ENCODE results near the gene DTNBP1. TPM values are rescaled to one million over a fixed set of nuclear protein-coding genes. Genes with fewer than 3 reads are reported as not detected.

The DTNBP1 gene
- total and polyA plus RNA-seq, 12 donors: 4.2 to 17.1 (median 9.0) TPM

DNA sequence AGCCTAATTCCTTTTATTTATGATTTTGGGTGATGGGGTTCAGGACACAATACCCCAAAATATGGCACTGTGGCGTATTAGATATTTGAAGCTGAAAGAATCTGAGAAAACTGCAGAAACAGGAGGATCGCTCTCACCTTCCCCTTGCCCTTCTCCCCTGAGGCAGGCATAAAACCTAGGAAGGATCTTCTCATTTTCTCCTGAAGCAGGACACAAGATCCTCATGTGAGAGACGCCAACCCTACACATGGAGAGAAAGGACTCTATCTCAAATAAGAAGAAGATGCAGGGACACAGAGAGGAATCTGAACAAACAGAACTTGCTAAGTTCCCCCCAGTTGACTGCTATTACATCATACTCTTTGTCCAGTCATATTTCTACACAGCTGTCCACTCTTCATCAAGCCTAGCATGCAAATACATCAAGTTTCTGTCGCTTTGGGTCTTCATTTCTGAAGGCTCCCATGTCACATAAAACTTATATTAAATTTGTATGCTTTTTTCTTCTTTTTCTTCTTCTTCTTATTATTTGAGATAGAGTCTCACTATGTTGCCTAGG lies 109.0 kb downstream of the DTNBP1 start:
- Histone ChIP-seq H3K4me1 (replicated peaks in 1 of 2) (peaks cover 0 to 11% of the 10 kb centered on the region in 2 donors), H3K4me3 (no peak overlapping the region), H3K27me3 (no peaks in the 10 kb centered on the region), H3K9me3 (replicated peaks in 1 of 3) (no peaks in the 10 kb centered on the region), H3K27ac (no peak overlapping the region), H3K36me3 (replicated peaks in 1 of 2) (no peaks in the 10 kb centered on the region)
- intact Hi-C loops (cut with DNase I): no loop called here
- DNase-seq: no peak
- TF ChIP-seq, protein P1, sequence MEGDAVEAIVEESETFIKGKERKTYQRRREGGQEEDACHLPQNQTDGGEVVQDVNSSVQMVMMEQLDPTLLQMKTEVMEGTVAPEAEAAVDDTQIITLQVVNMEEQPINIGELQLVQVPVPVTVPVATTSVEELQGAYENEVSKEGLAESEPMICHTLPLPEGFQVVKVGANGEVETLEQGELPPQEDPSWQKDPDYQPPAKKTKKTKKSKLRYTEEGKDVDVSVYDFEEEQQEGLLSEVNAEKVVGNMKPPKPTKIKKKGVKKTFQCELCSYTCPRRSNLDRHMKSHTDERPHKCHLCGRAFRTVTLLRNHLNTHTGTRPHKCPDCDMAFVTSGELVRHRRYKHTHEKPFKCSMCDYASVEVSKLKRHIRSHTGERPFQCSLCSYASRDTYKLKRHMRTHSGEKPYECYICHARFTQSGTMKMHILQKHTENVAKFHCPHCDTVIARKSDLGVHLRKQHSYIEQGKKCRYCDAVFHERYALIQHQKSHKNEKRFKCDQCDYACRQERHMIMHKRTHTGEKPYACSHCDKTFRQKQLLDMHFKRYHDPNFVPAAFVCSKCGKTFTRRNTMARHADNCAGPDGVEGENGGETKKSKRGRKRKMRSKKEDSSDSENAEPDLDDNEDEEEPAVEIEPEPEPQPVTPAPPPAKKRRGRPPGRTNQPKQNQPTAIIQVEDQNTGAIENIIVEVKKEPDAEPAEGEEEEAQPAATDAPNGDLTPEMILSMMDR (IDR thresholded peaks at IDR 0.05): no peak
- TF ChIP-seq POLR2A (IDR thresholded peaks at IDR 0.05): no peak
- WGBS, 4 donors: 94 to 97% (median 96%) methylated on average over 4 of the region's 4 CpGs

DNA sequence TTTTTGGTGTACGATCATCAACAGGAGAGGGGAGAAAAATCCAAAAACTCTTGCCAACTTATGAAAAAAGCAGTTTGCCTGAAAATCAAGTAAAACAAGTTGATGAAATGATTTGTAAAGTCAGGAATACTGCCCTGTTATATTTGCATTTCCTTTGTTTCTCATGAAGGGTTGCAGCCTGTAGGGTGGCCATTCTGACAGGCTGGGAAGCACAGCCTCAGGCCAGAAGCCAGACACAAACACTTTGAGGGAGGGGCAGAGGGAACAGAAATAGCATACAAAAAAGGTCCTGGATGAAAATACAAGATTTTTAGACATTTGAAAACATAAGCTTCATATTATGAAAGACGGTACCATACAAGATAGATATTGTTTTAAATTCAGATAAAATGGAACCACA lies 109.8 kb downstream of the DTNBP1 start:
- Histone ChIP-seq H3K4me3 (no peak overlapping the region), H3K4me1 (replicated peaks in 1 of 2) (peaks cover 0 to 11% of the 10 kb centered on the region in 2 donors), H3K27ac (no peak overlapping the region), H3K36me3 (replicated peaks in 1 of 2) (no peaks in the 10 kb centered on the region), H3K9me3 (replicated peaks in 1 of 3) (no peaks in the 10 kb centered on the region), H3K27me3 (no peaks in the 10 kb centered on the region)
- intact Hi-C loops (cut with DNase I): no loop called here
- TF ChIP-seq, protein P1 (IDR thresholded peaks at IDR 0.05): no peak
- no peak for TF ChIP-seq POLR2A (IDR thresholded peaks at IDR 0.05)
- no peak for DNase-seq
- 86 to 99% (median 96%) methylated on average over 2 of the region's 2 CpGs for WGBS, 4 donors

DNA sequence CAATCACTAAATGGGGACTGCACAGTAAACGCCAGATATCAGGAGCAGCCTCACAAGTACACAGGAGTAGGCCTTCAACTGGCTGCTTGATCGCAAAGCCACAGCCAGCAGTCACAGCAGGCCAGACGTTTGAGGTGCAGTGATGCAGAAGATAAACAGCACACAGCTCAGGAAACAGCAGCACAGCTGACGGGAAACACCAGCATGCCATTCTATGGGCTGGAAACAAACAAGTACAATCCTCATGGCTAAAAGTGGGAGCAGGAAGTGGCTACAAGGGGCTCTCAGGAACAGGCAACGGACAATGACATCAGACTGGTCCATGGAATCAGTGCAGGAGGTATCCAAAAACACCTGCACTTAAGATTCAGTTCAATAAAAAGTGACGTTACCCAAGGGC lies 111.0 kb downstream of the DTNBP1 start:
- H3K36me3 ChIP-seq (replicated peaks in 1 of 2): no peaks in the 10 kb centered on the region
- no peak overlapping the region for H3K27ac ChIP-seq
- WGBS, 4 donors: 54 to 75% (median 66%) methylated on average over 6 of the region's 6 CpGs
- no peaks in the 10 kb centered on the region for H3K9me3 ChIP-seq (replicated peaks in 1 of 3)
- H3K4me1 ChIP-seq (replicated peaks in 1 of 2): peaks cover 0 to 11% of the 10 kb centered on the region in 2 donors
- H3K4me3 ChIP-seq: no peak overlapping the region
- H3K27me3 ChIP-seq: no peaks in the 10 kb centered on the region
- TF ChIP-seq POLR2A (IDR thresholded peaks at IDR 0.05): no peak
- TF ChIP-seq, protein P1 (IDR thresholded peaks at IDR 0.05): no peak
- intact Hi-C loops (cut with DNase I): no loop called here
- peak in 1 of 7 donors; percentile 71 for DNase-seq

DNA sequence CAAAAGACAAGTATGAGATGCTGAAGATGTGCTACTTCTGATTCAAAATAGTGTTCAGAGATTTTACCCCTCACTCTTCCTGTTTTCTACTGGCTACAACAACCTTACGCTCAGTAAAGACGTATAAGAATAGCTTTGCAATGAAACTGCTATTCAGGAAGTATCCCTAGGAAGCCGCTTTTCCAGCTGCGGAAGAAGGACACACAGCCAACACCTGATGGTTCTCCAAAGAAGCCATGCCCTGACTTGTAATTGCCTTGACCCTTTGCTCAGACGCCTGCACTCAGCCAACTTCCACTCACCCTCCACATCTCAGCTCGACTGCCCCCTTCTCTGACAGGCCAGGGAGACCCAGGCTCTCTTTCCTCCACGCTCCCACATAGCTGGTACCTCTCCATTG lies 111.6 kb downstream of the DTNBP1 start:
- no peak overlapping the region for H3K4me3 ChIP-seq
- H3K27me3 ChIP-seq: no peaks in the 10 kb centered on the region
- H3K36me3 ChIP-seq (replicated peaks in 1 of 2): no peaks in the 10 kb centered on the region
- H3K4me1 ChIP-seq (replicated peaks in 1 of 2): peaks cover 0 to 11% of the 10 kb centered on the region in 2 donors
- 83 to 87% (median 85%) methylated on average over 7 of the region's 7 CpGs for WGBS, 4 donors
- intact Hi-C loops (cut with DNase I): no loop called here
- no peaks in the 10 kb centered on the region for H3K9me3 ChIP-seq (replicated peaks in 1 of 3)
- H3K27ac ChIP-seq: no peak overlapping the region
- DNase-seq: no peak
- no peak for TF ChIP-seq POLR2A (IDR thresholded peaks at IDR 0.05)
- TF ChIP-seq, protein P1 (IDR thresholded peaks at IDR 0.05): no peak

All from adrenal gland (tissue), 12 donors.